MCF 10A (cell line): ENCODE measurements around the gene RAD9A. TPM values are rescaled to one million over a fixed set of nuclear protein-coding genes. Genes with fewer than 3 reads are reported as not detected.

Source experiments
- BruUV-seq: library from RNA; stranded (reverse); fragments of 400-500 nt; replicated peaks from 2 replicates; lab custom pipeline; 2021; lab: Mats Ljungman, UMichigan
- CTCF ChIA-PET: fragments of 300-600 bp; sonication (Branson Sonifier 250); formaldehyde crosslinking; extraction: SDS; loops from one replicate; lab custom pipeline; 2021; ENCODE audit warnings: antibody characterized with exemption, inconsistent platforms; lab: Yijun Ruan, JAX
- POLR2A ChIA-PET: fragments of 300-600, 350-650 bp; sonication (Branson Sonifier 250); formaldehyde crosslinking; extraction: SDS; loops from one replicate; lab custom pipeline; 2020; ENCODE audit warnings: antibody characterized with exemption, inconsistent platforms; lab: Yijun Ruan, JAX
- DNase-seq: peaks from one replicate; pipeline ENCODE4 v3.0.0-alpha.2; 2018; ENCODE audit not compliant: unreplicated experiment
- H3K27ac Mint-ChIP-seq: one replicate; pipeline ENCODE4 v1.8.0; 2022; ENCODE audit warnings: mild to moderate bottlenecking, low read depth, mixed read lengths; ENCODE audit not compliant: unreplicated experiment
- H3K27me3 Mint-ChIP-seq: one replicate; pipeline ENCODE4 v1.8.0; 2022; ENCODE audit warnings: mixed read lengths; ENCODE audit not compliant: insufficient read depth, unreplicated experiment
- H3K36me3 Mint-ChIP-seq: one replicate; pipeline ENCODE4 v1.8.0; 2022; ENCODE audit warnings: mild to moderate bottlenecking, moderate library complexity, mixed read lengths; ENCODE audit not compliant: insufficient read depth, unreplicated experiment
- H3K4me1 Mint-ChIP-seq: one replicate; pipeline ENCODE4 v1.8.0; 2022; ENCODE audit warnings: mixed read lengths; ENCODE audit not compliant: insufficient read depth, unreplicated experiment
- H3K4me3 Mint-ChIP-seq: one replicate; pipeline ENCODE4 v1.8.0; 2022; ENCODE audit warnings: mild to moderate bottlenecking, moderate library complexity, mixed read lengths; ENCODE audit not compliant: unreplicated experiment
- H3K9me3 Mint-ChIP-seq: one replicate; pipeline ENCODE4 v1.8.0; 2022; ENCODE audit warnings: mixed read lengths; ENCODE audit not compliant: unreplicated experiment
- CTCF ChIP-seq: fragments of 200-600 bp; IDR thresholded peaks from one replicate; pipeline ENCODE4 v1.8.0; 2022; ENCODE audit warnings: antibody characterized with exemption, mild to moderate bottlenecking; ENCODE audit not compliant: unreplicated experiment
- intact Hi-C: fragments of 100-400 bp; cut with micrococcal nuclease; formaldehyde crosslinking; loops from 2 replicates; pipeline ENCODE4 v1.14.1; 2022
- total RNA-seq: library from RNA; stranded (reverse); gene quantifications from 2 replicates; pipeline ENCODE4 v1.2.3, GENCODE V29; 2022

RAD9A gene
- total RNA-seq, 1 experiment from 2014 or later = 9.9 TPM

- no peaks in the 10 kb centered on the region for H3K27me3 Mint-ChIP-seq
- TF ChIP-seq CTCF = no peak
- ChIA-PET CTCF (no interaction called here), POLR2A (interaction anchor here (0.7 to 1.3 kb wide), 3 partner anchors 13 to 40 kb away, joined by 3 to 4 read pairs (median 3); partner anchors contain the start of genes PPP1CA and RPS6KB2)
- peaks cover 17% of the 10 kb centered on the region for H3K4me1 Mint-ChIP-seq
- H3K9me3 Mint-ChIP-seq = no peaks in the 10 kb centered on the region
- no peak for DNase-seq
- H3K36me3 Mint-ChIP-seq = peaks cover 22% of the 10 kb centered on the region
- peak overlapping the region; percentile 82 for H3K4me3 Mint-ChIP-seq
- H3K27ac Mint-ChIP-seq = no peak overlapping the region
- intact Hi-C loops = loop anchor here (2.0 kb wide), 1 partner anchor 65 kb away; no protein-coding TSS in a partner anchor
- BruUV-seq = TSS peak; percentile 32
Measured at GRCh38 chr11:67441731-67442351, 50.1 kb downstream of the RAD9A start.

- DNase-seq = no peak
- ChIA-PET POLR2A (interaction anchor here (0.8 to 2.3 kb wide), 5 partner anchors 14 to 63 kb away, joined by 3 to 13 read pairs (median 3); partner anchors contain the start of genes PITPNM1, RPS6KB2 and TMEM134), CTCF (interaction anchor here (1.2 kb wide), 1 partner anchor 22 kb away, joined by 3 read pairs; no protein-coding TSS in a partner anchor)
- peaks cover 18% of the 10 kb centered on the region for H3K36me3 Mint-ChIP-seq
- BruUV-seq = no TSS peak
- H3K4me3 Mint-ChIP-seq = peak overlapping the region; percentile 82
- no peaks in the 10 kb centered on the region for H3K9me3 Mint-ChIP-seq
- peaks cover 17% of the 10 kb centered on the region for H3K4me1 Mint-ChIP-seq
- H3K27me3 Mint-ChIP-seq = no peaks in the 10 kb centered on the region
- no peak for TF ChIP-seq CTCF
- peak overlapping the region; percentile 63 for H3K27ac Mint-ChIP-seq
- intact Hi-C loops = loop anchor here (1.0 to 2.0 kb wide), 2 partner anchors 22 to 64 kb away; no protein-coding TSS in a partner anchor
Measured at GRCh38 chr11:67442504-67443404, 51.0 kb downstream of the RAD9A start.

GRCh38 chr11:67445515-67445914 is 53.7 kb downstream of the RAD9A start:
- intact Hi-C loops = no loop called here
- Mint-ChIP-seq H3K36me3 (no peaks in the 10 kb centered on the region), H3K9me3 (no peaks in the 10 kb centered on the region), H3K27ac (peak overlapping the region; percentile 5), H3K4me1 (peaks cover 9% of the 10 kb centered on the region), H3K27me3 (no peaks in the 10 kb centered on the region), H3K4me3 (peak overlapping the region; percentile 24)
- POLR2A ChIA-PET = interaction anchor here (0.7 kb wide), 1 partner anchor 18 kb away, joined by 4 read pairs; the partner anchor contains the start of gene RPS6KB2
- TF ChIP-seq CTCF = no peak
- DNase-seq = no peak
- no TSS peak for BruUV-seq
- CTCF ChIA-PET = interaction anchor here (0.5 kb wide), 1 partner anchor 28 kb away, joined by 3 read pairs; no protein-coding TSS in a partner anchor

Other genes with a start within 250 kb of the RAD9A start
- gene GRK2, start 125.5 kb upstream of the RAD9A start, total RNA-seq = 48.1 and 50.1 TPM in 2 replicates
- 39.7 and 46.2 TPM in 2 replicates for gene ANKRD13D, start 102.7 kb upstream of the RAD9A start, total RNA-seq
- gene SSH3, start 88.5 kb upstream of the RAD9A start, total RNA-seq = 31.7 and 38.0 TPM in 2 replicates
- gene POLD4, start 38.4 kb upstream of the RAD9A start, total RNA-seq = 54.8 and 79.9 TPM in 2 replicates
- gene CLCF1, start 18.4 kb upstream of the RAD9A start, total RNA-seq = 5.8 and 7.0 TPM in 2 replicates
- 123 and 143 TPM in 2 replicates for gene PPP1CA, start 9.9 kb downstream of the RAD9A start, total RNA-seq
- gene TBC1D10C, start 12.1 kb downstream of the RAD9A start, total RNA-seq = not detected in 2 replicates
- gene CARNS1, start 23.7 kb downstream of the RAD9A start, total RNA-seq = 0.07 TPM in 1 of 2 replicates, not detected in the other
- 49.8 and 60.1 TPM in 2 replicates for gene RPS6KB2, start 36.5 kb downstream of the RAD9A start, total RNA-seq
- 0.54 and 0.86 TPM in 2 replicates for gene PTPRCAP, start 45.7 kb downstream of the RAD9A start, total RNA-seq
- gene CORO1B, start 51.5 kb downstream of the RAD9A start, total RNA-seq = 44.9 and 59.8 TPM in 2 replicates
- not detected in 2 replicates for gene GPR152, start 60.7 kb downstream of the RAD9A start, total RNA-seq
- gene CABP4, start 63.4 kb downstream of the RAD9A start, total RNA-seq = not detected in 2 replicates
- 49.7 and 50.1 TPM in 2 replicates for gene TMEM134, start 77.3 kb downstream of the RAD9A start, total RNA-seq
- 28.7 and 30.5 TPM in 2 replicates for gene AIP, start 91.0 kb downstream of the RAD9A start, total RNA-seq
- 38.7 and 51.0 TPM in 2 replicates for gene PITPNM1, start 113.4 kb downstream of the RAD9A start, total RNA-seq
- 93.7 and 136 TPM in 2 replicates for gene CDK2AP2, start 116.2 kb downstream of the RAD9A start, total RNA-seq
- gene CABP2, start 131.5 kb downstream of the RAD9A start, total RNA-seq = not detected in 2 replicates
- 1,641 and 1,733 TPM in 2 replicates for gene GSTP1, start 191.8 kb downstream of the RAD9A start, total RNA-seq
- 158 and 223 TPM in 2 replicates for gene NDUFV1, start 214.9 kb downstream of the RAD9A start, total RNA-seq
- 3.6 and 6.9 TPM in 2 replicates for gene NUDT8, start 238.0 kb downstream of the RAD9A start, total RNA-seq
- not detected in 2 replicates for gene TBX10, start 247.8 kb downstream of the RAD9A start, total RNA-seq